Activated gamma-delta T cell treated with Interleukin-2 at 50 U/mL for 16 hours (primary cell): ENCODE results near the gene SBF1.
A peak's percentile ranks its signal among the peaks of the same experiment; 100 is the strongest.

ENCODE experiments used
- DNase-seq: peaks from one replicate; pipeline ENCODE4 v3.0.0-alpha.2; 2020

SBF1 gene

DNA sequence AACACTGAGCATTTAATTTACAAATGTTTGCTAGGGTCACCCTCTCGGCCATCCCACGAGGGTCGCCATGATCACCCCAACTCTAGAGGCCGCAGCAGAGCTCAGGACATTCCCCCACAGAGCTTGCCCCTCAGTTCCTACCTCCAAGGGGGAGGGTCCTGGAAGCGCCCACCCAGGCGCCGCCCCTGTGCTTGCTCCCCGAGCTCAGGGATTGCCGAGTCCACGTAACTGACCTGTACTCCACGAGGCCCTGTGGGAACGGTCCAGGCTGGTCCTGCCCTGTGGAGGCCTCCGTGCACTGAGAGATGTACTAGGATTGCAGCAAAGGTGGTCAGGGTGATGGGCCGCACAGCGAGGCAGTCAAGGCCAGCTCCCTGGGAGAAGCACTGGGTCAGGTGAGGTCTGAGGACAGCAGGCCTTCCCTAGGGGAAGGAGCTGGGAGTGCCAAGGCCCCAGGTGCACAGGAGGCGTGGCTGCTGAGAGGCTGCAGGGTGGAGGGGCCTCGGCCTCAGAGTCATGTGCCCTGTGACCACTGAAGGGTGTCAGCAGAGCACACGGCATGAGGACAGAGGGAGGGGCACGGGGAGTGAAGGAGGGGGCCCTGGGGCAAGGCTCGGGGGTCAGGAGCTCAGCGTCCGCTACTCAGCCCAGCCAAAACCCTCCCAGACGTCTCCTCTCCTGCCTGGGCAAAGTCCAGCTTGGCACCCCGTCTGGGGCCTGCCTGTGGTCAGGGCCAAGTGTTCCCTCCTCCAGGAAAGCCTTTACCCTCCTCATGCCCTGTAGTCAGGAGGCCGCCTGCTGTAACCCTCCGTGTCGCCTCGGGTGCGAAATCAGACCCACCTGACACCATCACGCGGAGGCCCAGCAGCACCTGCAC, 9.4 kb upstream of the SBF1 start:
- no peak for DNase-seq

DNA sequence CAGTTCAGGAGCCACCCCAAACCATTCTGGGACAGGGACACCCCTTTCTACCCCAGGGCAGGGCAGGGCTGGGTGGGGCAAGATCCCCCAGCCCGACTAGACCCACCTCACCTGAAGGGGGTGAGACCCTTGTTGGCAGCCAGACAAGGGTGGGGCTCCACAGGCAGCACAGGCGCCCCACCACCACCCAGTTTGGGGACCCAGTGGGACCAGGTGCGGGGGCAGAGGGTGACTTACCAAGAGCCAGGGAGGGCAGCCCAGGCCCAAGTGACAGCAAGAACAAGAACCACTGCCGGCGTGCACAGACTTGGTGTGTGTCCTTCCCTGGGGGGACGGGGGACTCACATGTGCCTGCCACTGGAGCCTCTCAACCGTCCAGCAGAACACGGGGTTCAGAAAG, 8.7 kb upstream of the SBF1 start:
- no peak for DNase-seq

DNA sequence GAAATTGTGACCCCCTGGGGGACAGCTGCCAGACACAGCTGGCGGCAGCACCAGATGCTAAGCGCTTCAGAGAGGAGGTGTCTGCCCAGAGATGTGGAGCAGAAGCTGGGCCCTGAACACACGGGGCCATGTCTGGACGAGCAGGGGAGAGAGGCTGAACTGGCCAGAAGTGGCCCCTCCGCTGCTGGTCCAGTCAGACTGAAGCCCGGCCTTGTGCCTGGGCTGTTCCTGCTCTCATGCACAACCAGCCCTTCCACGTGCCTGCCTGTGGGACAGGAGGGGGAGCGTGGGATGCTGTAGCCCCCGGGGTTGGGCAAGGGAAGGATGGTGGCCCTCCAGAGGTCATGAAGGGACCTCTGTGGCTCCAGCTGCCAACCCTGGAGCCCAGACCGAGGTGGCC, 8.3 kb upstream of the SBF1 start:
- no peak for DNase-seq

DNA sequence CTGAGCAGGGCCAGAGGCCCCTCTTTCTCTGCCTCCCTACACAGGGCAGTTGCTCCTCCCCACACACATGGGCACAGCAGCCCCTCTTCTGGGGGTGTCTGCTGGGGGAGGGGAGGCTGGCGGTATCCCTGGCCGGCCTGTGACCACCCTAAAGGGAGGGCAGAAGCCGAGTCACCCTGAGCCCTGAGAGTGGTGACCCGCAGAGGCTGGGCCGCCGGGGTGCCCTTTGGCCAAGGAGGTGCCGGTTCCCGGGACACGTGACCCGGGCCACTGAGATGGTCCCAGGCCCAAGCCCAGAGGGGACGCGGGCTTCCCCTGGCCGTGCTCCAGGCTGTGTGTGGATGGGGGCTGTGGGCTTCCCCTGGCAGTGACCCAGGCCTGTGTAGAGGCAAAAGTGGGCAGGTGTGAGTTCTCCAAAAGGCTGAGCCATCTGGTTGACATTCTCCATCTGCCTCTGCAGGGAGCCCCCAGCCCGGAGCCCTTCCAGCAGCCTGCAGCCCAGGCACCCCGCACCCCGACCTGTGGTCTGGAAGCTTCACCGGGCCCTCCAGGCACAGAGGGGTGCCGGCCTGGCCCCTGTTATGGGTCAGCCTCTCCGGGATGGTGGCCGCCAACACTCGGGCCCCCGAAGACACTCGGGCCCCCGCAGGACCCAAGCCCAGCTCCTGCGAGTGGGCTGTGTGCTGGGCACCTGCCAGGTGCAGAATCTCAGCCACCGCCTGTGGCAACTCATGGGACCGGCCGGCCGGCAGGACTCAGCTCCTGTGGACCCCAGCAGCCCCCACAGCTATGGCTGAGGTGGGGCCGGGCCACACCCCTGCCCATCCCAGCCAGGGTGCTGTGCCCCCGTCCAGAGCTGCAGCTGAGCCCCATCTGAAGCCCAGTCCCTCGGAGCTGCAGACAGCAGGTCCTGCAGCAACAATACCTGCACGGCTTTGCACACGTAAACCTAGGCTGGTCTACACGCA, 7.6 kb upstream of the SBF1 start:
- DNase-seq, result no peak

DNA sequence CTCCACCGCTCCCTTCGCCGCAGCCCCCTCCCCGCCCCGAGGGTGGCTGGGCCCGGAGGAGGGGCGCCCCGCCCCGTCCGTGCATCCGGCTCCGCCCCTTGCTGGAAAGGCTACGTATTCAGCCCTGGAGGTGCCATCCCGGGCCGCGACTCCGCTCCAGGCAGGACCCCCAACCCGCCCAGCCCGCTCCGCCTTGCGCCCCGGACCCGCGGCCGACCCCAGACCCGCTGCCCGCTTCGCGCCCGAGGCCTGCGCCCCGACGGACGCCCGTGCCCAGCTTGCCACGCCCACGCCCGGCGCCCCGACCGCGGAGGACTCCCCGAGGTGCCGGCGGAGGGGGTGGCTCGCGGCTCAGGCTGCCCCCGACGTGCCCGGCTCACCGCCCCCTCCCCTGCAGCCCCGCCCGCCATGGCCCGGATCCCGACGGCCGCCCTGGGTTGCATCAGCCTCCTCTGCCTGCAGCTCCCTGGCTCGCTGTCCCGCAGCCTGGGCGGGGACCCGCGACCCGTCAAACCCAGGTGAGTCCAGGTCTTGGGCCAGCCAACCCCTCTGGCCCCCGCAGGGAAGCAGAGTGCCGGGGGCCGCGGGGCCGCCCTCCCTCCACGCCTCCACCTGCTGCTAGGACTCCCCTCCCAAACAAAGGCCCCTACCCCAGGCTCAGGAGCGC, 6.7 kb upstream of the SBF1 start, which contains the start of gene ADM2:
Gene ADM2, plus strand, starts transcription at position 104 of the 667 bp plus-strand sequence. Its CDS starts 305 bp downstream, at position 409.
- peak; percentile 67 for DNase-seq

DNA sequence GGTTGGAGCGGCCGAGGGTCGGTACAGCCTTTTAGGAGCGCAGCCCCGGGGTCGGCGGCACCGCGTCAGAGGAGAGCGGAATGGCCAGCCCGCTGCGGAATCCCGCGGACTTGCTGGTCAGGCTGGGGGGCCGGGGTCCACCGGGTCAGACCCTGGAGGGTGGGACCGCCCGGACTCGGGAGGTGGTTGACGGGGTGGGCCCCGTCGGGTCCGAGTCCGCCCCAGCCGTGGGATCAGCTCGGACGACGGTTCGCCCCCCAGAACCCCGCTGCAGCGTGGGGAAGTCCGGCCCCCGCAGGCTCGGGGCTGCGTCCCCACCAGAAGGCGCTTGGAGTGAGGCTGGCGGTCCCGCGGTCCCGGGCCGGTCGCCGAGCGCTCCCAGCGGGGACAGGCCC, 6.2 kb upstream of the SBF1 start:
- DNase-seq, result no peak

DNA sequence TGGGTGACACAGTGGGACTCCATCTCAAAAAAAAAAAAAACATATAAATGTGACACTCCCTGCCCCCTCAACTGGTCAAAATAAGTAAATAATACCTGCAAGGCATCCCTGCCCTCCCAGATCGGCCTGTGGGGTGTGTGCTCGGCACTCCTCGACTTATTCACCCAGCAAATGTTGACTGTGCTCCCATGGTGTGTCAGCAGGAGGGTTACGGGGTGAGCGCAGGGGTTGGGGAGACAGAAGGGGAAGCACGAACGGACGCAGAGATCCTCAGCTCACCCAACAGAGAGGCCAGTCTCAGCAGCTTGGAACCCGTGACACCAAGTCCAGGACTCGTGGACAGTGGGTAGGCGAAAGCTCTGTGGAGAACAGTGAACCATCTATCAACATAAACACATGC, 4.9 kb upstream of the SBF1 start:
- no peak for DNase-seq

DNA sequence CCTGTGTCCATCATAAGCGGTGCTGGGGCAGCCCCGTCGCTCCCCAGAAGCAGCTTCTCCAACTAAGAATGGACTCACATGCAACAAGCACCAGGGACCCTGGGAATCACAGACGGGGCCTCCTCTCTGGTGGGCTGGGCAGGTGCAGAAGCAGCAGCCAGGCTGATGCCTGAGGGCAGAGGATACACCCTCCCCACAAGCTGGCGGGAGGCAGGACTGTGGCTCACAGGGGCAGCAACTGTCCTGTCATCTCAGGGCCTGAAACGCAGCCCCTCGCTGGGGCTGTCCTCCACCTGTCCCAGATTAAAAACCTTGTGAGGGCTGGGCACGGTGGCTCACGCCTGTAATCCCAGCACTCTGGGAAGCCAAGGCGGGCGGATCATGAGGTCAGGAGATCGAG, 3.1 kb upstream of the SBF1 start:
- DNase-seq, result no peak

DNA sequence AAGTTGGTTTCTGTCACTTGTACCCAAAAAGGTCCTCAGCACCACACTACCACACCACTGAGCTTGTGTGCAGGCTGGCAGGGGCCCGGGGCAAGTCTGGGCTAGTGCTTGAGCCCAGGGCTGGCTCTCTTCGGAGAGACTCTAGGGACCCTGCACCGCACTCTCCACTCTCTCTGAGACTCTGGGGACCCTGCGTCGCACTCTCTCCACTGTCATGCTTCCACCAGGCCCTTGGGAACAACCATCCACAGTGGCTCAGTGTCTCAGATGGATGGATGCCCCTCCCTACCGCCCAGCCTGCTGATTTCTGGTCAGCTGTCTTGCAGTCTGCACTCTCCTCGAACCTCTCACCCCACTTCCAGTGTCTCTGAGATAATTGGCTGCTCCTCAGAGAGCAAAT, 2.0 kb upstream of the SBF1 start:
- DNase-seq, result no peak

DNA sequence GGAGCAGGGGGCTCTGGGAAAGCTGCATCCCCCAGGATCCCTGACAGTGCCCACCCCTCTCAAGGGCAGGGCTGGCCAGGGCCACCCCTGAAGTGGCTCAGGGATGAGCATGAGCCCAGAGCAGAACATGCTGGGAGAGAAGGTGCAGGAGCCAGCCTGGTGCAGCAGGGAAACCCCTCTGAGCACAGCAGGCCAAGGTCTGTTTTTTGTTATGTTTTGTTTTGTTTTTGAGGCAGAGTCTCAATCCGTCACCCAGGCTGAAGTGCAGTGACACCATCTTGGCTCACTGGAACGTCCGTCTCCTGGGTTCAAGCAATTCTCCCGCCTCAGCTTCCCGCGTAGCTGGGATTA, 792 bp upstream of the SBF1 start:
- no peak for DNase-seq

DNA sequence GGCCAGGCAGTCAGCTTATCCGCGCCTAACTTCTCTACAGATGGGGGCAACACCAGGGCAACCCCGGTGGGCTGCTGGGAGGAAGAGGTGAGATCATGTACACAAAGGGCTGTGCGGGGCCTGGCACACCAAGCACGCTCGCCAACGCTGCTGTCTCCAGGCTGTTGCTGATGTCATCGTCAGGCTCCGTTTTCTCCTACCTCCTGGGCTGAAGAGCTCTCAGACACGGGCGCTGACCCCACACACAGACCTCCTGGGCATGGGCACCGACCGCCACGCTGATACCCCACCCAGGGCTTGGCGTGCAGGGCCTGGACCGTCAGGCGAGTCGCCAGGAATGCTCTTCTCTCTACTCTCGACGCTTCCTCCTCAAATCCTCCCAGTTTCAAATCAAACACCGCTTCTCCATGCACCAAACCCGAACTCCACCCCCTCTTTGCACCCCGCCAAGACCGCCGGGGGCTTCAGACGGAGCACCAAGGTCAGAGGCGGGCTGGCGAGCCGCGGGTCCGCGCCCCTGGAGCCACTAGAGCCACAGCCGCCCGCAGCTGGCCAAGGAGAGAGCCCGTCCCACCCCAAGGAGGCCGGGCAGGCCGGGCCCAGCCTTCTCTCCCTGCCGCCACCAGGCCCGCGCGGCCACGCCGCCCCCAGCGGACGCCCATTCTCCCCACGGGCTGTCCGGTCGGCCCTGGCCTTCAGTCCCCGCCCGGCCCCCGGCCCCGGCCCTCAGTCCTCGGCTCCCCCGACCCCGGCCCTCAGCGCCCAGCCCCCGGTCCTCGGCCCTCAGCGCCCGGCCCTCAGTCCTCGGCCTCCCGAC, 772 bp downstream of the SBF1 start:
- no peak for DNase-seq

DNA sequence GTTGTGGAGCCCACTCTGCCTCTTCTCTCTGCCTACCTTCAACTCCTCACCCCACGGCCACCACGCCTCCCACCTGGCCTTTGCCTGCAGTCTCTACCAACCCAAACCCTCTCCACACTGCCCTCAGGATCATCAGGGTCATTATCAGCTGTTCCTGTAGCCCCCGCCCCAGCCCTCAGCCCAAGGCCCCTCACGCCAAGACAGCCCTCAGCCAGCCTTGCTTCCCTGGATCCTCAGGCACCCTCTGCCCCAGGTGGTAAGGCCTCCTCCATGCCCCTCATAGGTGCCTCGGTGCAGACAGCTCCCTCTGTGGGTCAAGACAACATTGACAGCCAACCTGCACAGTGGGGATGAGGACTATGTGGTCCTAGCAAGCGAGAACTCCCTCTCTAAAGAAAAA, 1.7 kb downstream of the SBF1 start:
- DNase-seq, result peak; percentile 53

DNA sequence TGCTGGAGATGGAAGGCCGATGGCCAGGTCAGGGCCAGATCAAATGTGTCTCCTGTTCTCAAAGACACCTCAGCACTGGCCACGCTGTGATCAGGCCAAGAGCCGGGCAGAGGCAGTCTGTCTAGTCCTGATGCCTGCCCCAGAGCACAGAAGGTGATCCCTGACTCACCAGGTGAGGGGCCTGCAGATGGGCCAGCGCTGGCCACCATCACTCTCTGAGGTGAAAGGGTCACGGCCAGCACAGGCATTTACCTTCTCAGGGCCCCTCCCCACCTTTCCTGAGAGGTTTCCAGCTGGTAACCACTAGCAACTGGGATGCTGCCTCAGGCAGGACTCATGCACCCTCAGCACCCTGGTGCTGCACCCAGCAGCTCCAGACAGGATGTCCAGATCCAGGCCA, 2.9 kb downstream of the SBF1 start:
- DNase-seq, result no peak

DNA sequence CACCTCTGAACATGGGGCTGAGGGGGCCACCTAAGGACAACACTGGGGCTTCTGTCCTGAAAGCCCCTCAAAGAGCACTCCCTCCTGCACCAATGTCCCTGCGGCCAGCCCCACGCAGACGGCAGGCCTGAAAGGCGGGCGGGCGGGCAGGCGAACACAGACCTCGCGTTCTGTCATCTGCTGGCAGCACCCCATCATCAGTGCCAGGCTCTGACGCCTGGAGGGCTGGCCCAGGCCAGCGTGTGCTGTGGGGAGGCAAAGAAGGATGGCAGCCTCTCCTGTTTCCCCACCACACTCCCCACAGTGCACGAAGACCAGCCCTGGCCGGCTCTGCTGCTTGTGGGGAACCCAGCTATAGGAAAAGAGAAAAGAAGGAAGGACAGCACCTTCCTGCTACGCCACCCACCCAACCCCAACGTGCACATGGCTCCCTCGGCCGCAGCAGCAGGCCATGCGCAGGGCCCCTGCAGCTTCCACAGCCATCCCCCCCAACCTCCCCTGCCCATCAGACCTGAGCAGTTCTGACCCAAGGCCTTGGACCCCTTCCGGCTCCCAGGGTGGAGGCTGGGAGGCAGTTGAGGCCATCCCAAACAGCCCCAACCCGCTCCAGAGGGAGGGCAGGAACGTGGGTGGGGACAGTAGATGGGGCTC, 3.5 kb downstream of the SBF1 start:
- DNase-seq, result no peak

DNA sequence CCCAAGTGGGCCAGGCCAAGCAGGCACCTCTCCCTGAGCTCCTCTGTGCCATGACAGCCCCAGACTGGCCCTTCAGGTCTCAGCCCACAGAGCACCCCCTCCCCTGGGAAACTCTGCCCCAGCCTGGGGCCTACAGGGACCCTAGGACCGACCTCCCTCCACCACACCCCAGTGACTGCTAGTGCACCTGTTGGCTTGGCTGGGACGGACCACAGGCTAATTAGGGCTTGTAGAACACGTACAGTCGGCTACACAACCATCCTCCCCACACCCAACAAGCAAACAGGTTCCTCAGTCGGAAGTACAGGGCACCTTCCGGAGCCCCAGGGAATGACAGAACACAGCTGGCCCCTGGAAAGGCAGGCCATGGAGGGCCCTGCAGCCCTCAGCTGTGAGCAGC, 4.3 kb downstream of the SBF1 start:
- DNase-seq, result no peak

DNA sequence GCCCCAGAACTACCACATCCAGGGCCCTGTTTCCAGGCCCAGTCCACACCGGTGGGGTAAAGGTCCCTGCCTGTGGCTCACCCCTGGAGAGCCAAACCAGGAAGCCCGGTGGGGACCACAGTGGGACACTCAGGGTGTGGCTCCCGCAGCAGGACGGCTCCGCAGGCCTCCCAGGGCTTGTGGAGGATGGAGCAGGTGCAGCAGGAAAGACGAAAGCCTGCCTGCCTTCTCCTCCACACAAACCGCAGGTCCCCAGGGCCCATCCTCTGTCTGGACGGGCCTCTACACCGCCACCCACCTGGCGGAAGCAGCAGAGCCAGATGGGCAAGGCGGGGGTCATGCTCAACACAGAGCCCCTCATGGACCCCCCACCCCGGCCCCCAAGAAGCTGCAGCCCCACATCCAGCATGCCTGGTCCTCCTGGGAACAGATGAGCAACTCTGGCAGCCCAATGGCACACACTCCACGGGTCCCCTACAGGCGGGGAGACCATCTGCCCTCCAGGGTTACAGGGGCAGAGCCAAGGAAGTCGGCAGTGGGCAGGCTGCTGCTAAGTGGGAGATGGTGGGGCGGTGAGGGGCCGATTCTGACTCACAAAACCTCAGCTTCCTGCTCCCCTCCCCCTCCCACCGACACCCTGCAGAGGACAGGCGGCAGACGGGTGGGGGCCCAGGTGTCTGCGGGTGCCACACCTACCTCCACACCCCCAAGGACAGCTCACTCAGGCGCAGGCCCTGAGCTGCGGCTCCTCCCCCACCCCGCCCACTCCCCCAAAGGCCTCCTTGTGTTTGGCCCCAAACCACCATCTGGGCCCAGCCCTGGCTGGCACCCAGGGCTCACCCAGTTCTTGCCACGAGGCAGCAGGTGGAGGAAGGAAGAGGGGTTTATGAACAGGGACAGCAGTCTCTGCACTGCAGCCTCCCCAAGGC, 5.2 kb downstream of the SBF1 start:
- DNase-seq, result peak; percentile 100

DNA sequence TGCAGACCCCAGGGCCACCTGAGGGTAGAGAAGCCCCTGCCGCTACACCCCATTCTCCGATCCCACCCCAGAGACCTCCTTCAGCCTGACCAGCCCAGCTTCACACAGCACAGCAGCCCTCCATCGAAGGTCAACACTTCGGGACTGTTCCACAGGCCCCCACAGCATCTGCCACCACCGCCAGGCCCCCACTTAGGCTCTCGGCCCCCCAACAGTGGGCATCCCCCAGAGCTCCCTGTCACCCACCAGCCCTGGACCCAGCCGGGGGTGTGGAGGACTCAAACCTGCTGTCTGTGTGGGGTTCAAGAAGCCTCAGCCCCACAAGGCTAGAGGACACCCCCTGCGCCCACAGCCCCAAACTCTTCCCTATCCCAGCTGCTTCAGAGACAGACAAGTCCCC, 6.2 kb downstream of the SBF1 start:
- no peak for DNase-seq

DNA sequence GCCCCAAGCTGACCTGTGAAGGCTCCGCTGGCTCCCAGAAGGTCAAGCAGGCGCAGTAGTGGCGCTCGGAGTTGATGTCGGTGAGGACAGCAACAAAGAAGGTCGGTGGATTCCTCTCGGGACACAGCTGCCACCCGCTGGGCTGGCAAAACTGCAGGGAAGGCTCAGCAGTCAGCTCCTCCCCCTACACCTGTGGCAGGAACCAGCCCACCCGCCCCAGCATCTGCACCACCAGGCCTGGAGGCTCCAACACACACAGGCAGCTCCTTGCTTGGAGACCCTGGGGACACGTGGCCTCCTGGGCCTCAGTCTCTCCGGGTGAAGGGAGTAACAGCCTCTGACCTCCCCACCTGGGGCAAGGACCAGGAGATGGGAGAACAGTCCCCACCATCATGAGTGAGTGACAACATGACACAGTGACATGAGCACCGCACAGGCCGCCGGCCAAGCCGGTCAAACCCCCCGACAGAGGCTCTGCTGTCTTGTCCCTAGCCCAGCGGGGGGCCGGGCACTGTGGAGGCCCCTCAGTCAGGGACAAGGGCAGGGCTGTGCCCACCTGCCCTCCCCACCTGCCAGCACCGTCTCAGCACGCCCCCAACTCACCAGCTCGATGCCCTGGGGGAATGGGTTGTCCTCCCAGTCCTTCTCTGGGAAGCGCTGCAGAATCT, 6.9 kb downstream of the SBF1 start:
- no peak for DNase-seq

DNA sequence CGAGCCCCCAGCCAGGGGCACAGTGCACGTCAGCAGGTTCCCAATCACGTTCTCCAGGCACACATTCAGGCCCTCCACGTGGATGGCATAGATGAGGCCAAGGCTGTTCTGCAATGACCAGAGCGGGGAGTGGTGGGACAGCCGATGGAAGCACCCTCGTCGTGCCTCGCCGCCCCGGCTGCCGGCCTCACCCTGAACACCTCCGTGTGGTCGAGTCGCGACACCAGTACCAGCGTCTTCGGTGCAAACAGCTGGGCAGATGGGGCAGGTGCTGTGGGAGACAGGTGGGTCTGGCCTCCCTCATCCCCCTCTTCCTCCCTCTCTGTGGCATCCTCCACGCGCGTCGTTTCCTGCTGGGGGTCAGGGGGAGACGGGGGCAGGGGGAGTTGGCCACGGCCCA, 7.5 kb downstream of the SBF1 start:
- no peak for DNase-seq
